GM06990 (cell line): ENCODE measurements around the gene GULP1.

ENCODE experiments used
- DNase-seq: peaks from one replicate; pipeline ENCODE4 v3.0.0-alpha.2; 2011; ENCODE audit not compliant: insufficient read length; ENCODE audit errors: extremely low read depth
- H3K27me3 ChIP-seq: replicated peaks from 2 replicates; pipeline ENCODE4 v1.6.0; 2011; ENCODE audit warnings: low read length; ENCODE audit not compliant: control insufficient read depth, insufficient read depth
- H3K36me3 ChIP-seq: 2 replicates; pipeline ENCODE4 v1.5.1; 2011; ENCODE audit warnings: low read length; ENCODE audit not compliant: control insufficient read depth, insufficient read depth
- H3K4me3 ChIP-seq: replicated peaks from 2 replicates; pipeline ENCODE4 v1.5.1; 2011; ENCODE audit warnings: low read depth, mild to moderate bottlenecking, control low read depth, low read length
- CTCF ChIP-seq: IDR thresholded peaks from 2 replicates; pipeline ENCODE4 v1.5.1; 2011; ENCODE audit warnings: low read length, control low read depth, mild to moderate bottlenecking, inconsistent platforms; ENCODE audit not compliant: insufficient read depth, poor library complexity, severe bottlenecking

The GULP1 gene

GRCh38 chr2:188485496-188485895 is 193.8 kb downstream of the GULP1 start:
- TF ChIP-seq CTCF: no peak
- Histone ChIP-seq H3K27me3 (no peaks in the 10 kb centered on the region), H3K4me3 (no peak overlapping the region), H3K36me3 (no peaks in the 10 kb centered on the region)
- DNase-seq: no peak

- DNase-seq: no peak
- H3K4me3 ChIP-seq: no peak overlapping the region
These were observed 201.1 kb downstream of the GULP1 start for GRCh38 chr2:188492751-188493150.

GRCh38 chr2:188494906-188495305 is 203.2 kb downstream of the GULP1 start:
- TF ChIP-seq CTCF: no peak
- Histone ChIP-seq H3K36me3 (no peaks in the 10 kb centered on the region), H3K4me3 (no peak overlapping the region), H3K27me3 (no peaks in the 10 kb centered on the region)
- DNase-seq: no peak

More at GRCh38 chr2:188492751-188493150, 201.1 kb downstream of the GULP1 start:
- no peak for TF ChIP-seq CTCF
- H3K27me3 ChIP-seq: no peaks in the 10 kb centered on the region
- H3K36me3 ChIP-seq: no peaks in the 10 kb centered on the region

GRCh38 chr2:188495969-188496431 is 204.3 kb downstream of the GULP1 start:
- no peak for TF ChIP-seq CTCF
- Histone ChIP-seq H3K36me3 (no peaks in the 10 kb centered on the region), H3K4me3 (no peak overlapping the region), H3K27me3 (no peaks in the 10 kb centered on the region)
- DNase-seq: no peak

GRCh38 chr2:188497726-188498125 is 206.1 kb downstream of the GULP1 start:
- no peak overlapping the region for H3K4me3 ChIP-seq
- DNase-seq: no peak
- no peak for TF ChIP-seq CTCF
- no peaks in the 10 kb centered on the region for H3K36me3 ChIP-seq
- H3K27me3 ChIP-seq: no peaks in the 10 kb centered on the region

GRCh38 chr2:188503975-188504374 is 212.3 kb downstream of the GULP1 start:
- TF ChIP-seq CTCF: no peak
- H3K36me3 ChIP-seq: no peaks in the 10 kb centered on the region

More at GRCh38 chr2:188503975-188504374, 212.3 kb downstream of the GULP1 start:
- Histone ChIP-seq H3K27me3 (no peaks in the 10 kb centered on the region), H3K4me3 (no peak overlapping the region)
- DNase-seq: no peak
